Right hindlimb (tissue), 1 donor: Measurements from ENCODE around the gene LEMD2.

Source experiments
- DNase-seq: peaks from one replicate; pipeline ENCODE4 v3.0.0-alpha.2; 2018

Gene LEMD2

GRCh38 chr6:33772082-33772830 is 16.7 kb downstream of the LEMD2 start:
- DNase-seq = no peak

GRCh38 chr6:33771146-33772081 is 17.5 kb downstream of the LEMD2 start:
- peak; percentile 85 for DNase-seq

GRCh38 chr6:33770833-33771145 is 18.1 kb downstream of the LEMD2 start:
- no peak for DNase-seq

GRCh38 chr6:33770124-33770832 is 18.7 kb downstream of the LEMD2 start:
- peak; percentile 45 for DNase-seq

- no peak for DNase-seq
These were observed 19.6 kb downstream of the LEMD2 start for GRCh38 chr6:33769248-33769821.

- peak; percentile 79 for DNase-seq
These were observed 20.2 kb downstream of the LEMD2 start for GRCh38 chr6:33768644-33769120.

GRCh38 chr6:33766921-33767907 is 21.7 kb downstream of the LEMD2 start:
- no peak for DNase-seq

GRCh38 chr6:33765368-33765767 is 23.6 kb downstream of the LEMD2 start:
- DNase-seq = no peak

- no peak for DNase-seq
These were observed 24.9 kb downstream of the LEMD2 start for GRCh38 chr6:33764036-33764435.

- DNase-seq = no peak
These were observed 25.4 kb downstream of the LEMD2 start for GRCh38 chr6:33763483-33763882.

GRCh38 chr6:33762713-33763112 is 26.2 kb downstream of the LEMD2 start:
- DNase-seq = no peak

GRCh38 chr6:33761922-33762629 is 26.9 kb downstream of the LEMD2 start:
- peak; percentile 56 for DNase-seq

- DNase-seq = no peak
These were observed 27.4 kb downstream of the LEMD2 start for GRCh38 chr6:33761581-33761921.

GRCh38 chr6:33759887-33760629 is 28.9 kb downstream of the LEMD2 start:
- DNase-seq = no peak

GRCh38 chr6:33758815-33759216 is 30.1 kb downstream of the LEMD2 start:
- no peak for DNase-seq

GRCh38 chr6:33757906-33758305 is 31.0 kb downstream of the LEMD2 start:
- DNase-seq = no peak

- DNase-seq = no peak
These were observed 31.8 kb downstream of the LEMD2 start for GRCh38 chr6:33757113-33757512.

GRCh38 chr6:33756211-33756954 is 32.5 kb downstream of the LEMD2 start:
- no peak for DNase-seq

GRCh38 chr6:33755070-33755869 is 33.7 kb downstream of the LEMD2 start:
- DNase-seq = no peak
